Neural cell (in vitro differentiated cells): ENCODE results near the gene MYO5A. TPM values are rescaled to one million over a fixed set of nuclear protein-coding genes. Genes with fewer than 3 reads are reported as not detected.

Source experiments
- H2AFZ ChIP-seq: fragments of 200-600, 300-800 bp; sonication (generic), shearing (Covaris generic); 2 replicates; pipeline ENCODE4 v1.6.0; 2014; ENCODE audit warnings: low read depth, mild to moderate bottlenecking, antibody characterized with exemption, low read length, moderate library complexity
- H3F3A ChIP-seq: fragments of 200-600 bp; shearing (Covaris generic); 2 replicates; pipeline ENCODE4 v1.6.1; 2016; ENCODE audit warnings: mild to moderate bottlenecking, moderate library complexity, mixed read lengths, antibody characterized with exemption, low read length; ENCODE audit not compliant: insufficient read depth, poor library complexity, severe bottlenecking
- H3K27ac ChIP-seq: fragments of 200-600, 300-800 bp; sonication (generic), shearing (Covaris generic); 2 replicates; pipeline ENCODE4 v1.5.1; 2014; ENCODE audit warnings: mild to moderate bottlenecking, low read length, moderate library complexity
- H3K27me3 ChIP-seq: fragments of 300-800, 200-600 bp; sonication (generic), shearing (Covaris generic); 2 replicates; pipeline ENCODE4 v1.6.0; 2014; ENCODE audit warnings: mild to moderate bottlenecking, low read depth, low read length, moderate library complexity; ENCODE audit not compliant: insufficient read depth
- H3K36me3 ChIP-seq: fragments of 300-800, 200-600 bp; sonication (generic), shearing (Covaris generic); 2 replicates; pipeline ENCODE4 v1.5.1; 2014; ENCODE audit warnings: mild to moderate bottlenecking, antibody characterized with exemption, low read length, moderate library complexity; ENCODE audit not compliant: insufficient read depth
- H3K4me2 ChIP-seq: fragments of 300-800, 200-600 bp; sonication (generic), shearing (Covaris generic); 2 replicates; pipeline ENCODE4 v1.6.0; 2014; ENCODE audit warnings: mild to moderate bottlenecking, low read length
- H3K4me3 ChIP-seq: fragments of 300-800, 200-600 bp; sonication (generic), shearing (Covaris generic); 2 replicates; pipeline ENCODE4 v1.5.1; 2014; ENCODE audit warnings: mild to moderate bottlenecking, low read length, moderate library complexity
- H3K79me2 ChIP-seq: fragments of 200-600 bp; shearing (Covaris generic); replicated peaks from 2 replicates; pipeline ENCODE4 v1.6.0; 2014; ENCODE audit warnings: mild to moderate bottlenecking, low read length, moderate library complexity; ENCODE audit not compliant: insufficient read depth
- H3K9ac ChIP-seq: fragments of 300-800, 200-600 bp; sonication (generic), shearing (Covaris generic); 2 replicates; pipeline ENCODE4 v1.6.1; 2016; ENCODE audit warnings: mild to moderate bottlenecking, low read length, mixed read lengths
- H3K9me2 ChIP-seq: fragments of 200-600 bp; shearing (Covaris generic); 2 replicates; pipeline ENCODE4 v1.6.1; 2016; ENCODE audit warnings: mild to moderate bottlenecking, low read length, mixed read lengths; ENCODE audit not compliant: insufficient read depth
- H3K9me3 ChIP-seq: fragments of 200-600, 300-800 bp; sonication (generic), shearing (Covaris generic); 2 replicates; pipeline ENCODE4 v1.6.1; 2016; ENCODE audit warnings: mild to moderate bottlenecking, mixed run types, low read length, moderate library complexity, mixed read lengths
- H4K20me1 ChIP-seq: fragments of 200-600 bp; shearing (Covaris generic); 2 replicates; pipeline ENCODE4 v1.6.1; 2016; ENCODE audit warnings: mild to moderate bottlenecking, mixed run types; ENCODE audit not compliant: insufficient read depth
- EP300 ChIP-seq: fragments of 450-650 bp; conservative IDR thresholded peaks from 2 replicates; pipeline ENCODE4 v1.6.1; 2014; ENCODE audit warnings: antibody characterized with exemption, mild to moderate bottlenecking, moderate library complexity; ENCODE audit not compliant: poor library complexity, severe bottlenecking
- EZH2 ChIP-seq: fragments of 200-600, 300-800 bp; shearing (Covaris generic), sonication (generic); IDR thresholded peaks from 2 replicates; pipeline ENCODE4 v1.6.1; 2014; ENCODE audit warnings: antibody characterized with exemption, low read length, borderline replicate concordance, mild to moderate bottlenecking; ENCODE audit not compliant: insufficient read depth, poor library complexity, severe bottlenecking
- MXI1 ChIP-seq: fragments of 450-650 bp; conservative IDR thresholded peaks from 2 replicates; pipeline ENCODE4 v1.6.1; 2014; ENCODE audit warnings: antibody characterized with exemption, mild to moderate bottlenecking; ENCODE audit not compliant: poor library complexity, severe bottlenecking
- POLR2AphosphoS5 ChIP-seq: IDR thresholded peaks from 2 replicates; pipeline ENCODE4 v1.6.1; 2012
- RAD21 ChIP-seq: fragments of 450-650 bp; conservative IDR thresholded peaks from 2 replicates; pipeline ENCODE4 v1.6.1; 2014; ENCODE audit warnings: antibody characterized with exemption, mild to moderate bottlenecking, moderate library complexity
- SMC3 ChIP-seq: fragments of 450-650 bp; conservative IDR thresholded peaks from 2 replicates; pipeline ENCODE4 v1.6.1; 2014; ENCODE audit warnings: antibody characterized with exemption, mild to moderate bottlenecking, moderate library complexity; ENCODE audit not compliant: poor library complexity
- TAF1 ChIP-seq: IDR thresholded peaks from 2 replicates; pipeline ENCODE4 v1.6.1; 2012; ENCODE audit warnings: low read depth
- polyA plus RNA-seq: library from polyadenylated mRNA; depleted of rRNA; stranded (reverse); fragments of >200 nt; gene quantifications from 2 replicates; pipeline ENCODE4 v1.2.3, GENCODE V29; 2014
- TF ChIP-seq, protein P1 (sequence below): fragments of 450-650 bp; IDR thresholded peaks from 2 replicates; pipeline ENCODE4 v1.5.1; 2014; ENCODE audit warnings: antibody characterized with exemption, mild to moderate bottlenecking, moderate library complexity; ENCODE audit not compliant: poor library complexity, severe bottlenecking
- TF ChIP-seq, protein P2 (sequence below): IDR thresholded peaks from 2 replicates; pipeline ENCODE4 v1.6.1; 2012; ENCODE audit warnings: borderline replicate concordance

MYO5A gene
- polyA plus RNA-seq, 1 donor from 2014 or later: 43.8 TPM

- H4K20me1 ChIP-seq: no peaks in the 10 kb centered on the region
- H3F3A ChIP-seq: no peaks in the 10 kb centered on the region
- H3K4me3 ChIP-seq: no peak overlapping the region
- H3K79me2 ChIP-seq: no peaks in the 10 kb centered on the region
- H3K9me3 ChIP-seq: no peaks in the 10 kb centered on the region
- peaks cover 19% of the 10 kb centered on the region for H3K36me3 ChIP-seq
- H3K27me3 ChIP-seq: no peaks in the 10 kb centered on the region
- H3K4me2 ChIP-seq: no peak overlapping the region
- H2AFZ ChIP-seq: no peak overlapping the region
- TF ChIP-seq POLR2AphosphoS5 (no peak), SMC3 (no peak), MXI1 (no peak)
- H3K27ac ChIP-seq: no peak overlapping the region
- H3K9me2 ChIP-seq: no peaks in the 10 kb centered on the region
- no peak overlapping the region for H3K9ac ChIP-seq
Measured at GRCh38 chr15:52370010-52370409, 158.7 kb downstream of the MYO5A start.

DNA sequence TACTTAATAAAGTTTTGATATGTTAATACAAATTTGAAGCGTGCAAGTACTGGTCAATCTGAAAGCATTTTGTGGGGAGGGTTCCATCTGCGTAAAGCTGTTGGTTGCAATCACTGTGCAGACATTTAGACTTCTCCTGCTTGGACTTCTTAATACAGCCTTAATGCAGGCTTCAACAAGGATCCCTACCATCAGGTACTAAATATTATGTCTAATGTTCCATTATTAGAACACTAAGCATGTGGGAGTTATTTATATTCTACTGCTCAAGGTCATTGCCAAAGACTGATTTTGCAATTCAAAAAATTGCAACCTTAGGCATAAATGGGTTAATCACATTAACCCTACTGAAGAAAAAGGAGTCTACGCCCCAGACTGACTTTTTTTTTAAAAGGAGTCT lies 159.2 kb downstream of the MYO5A start:
- H3K79me2 ChIP-seq: no peaks in the 10 kb centered on the region
- H3F3A ChIP-seq: no peaks in the 10 kb centered on the region
- no peaks in the 10 kb centered on the region for H3K27me3 ChIP-seq
- no peak overlapping the region for H3K27ac ChIP-seq
- H3K4me3 ChIP-seq: no peak overlapping the region
- no peaks in the 10 kb centered on the region for H3K9me3 ChIP-seq
- no peak overlapping the region for H2AFZ ChIP-seq
- H3K36me3 ChIP-seq: peaks cover 17% of the 10 kb centered on the region
- no peak for TF ChIP-seq TAF1
- no peak for TF ChIP-seq MXI1
- no peak for TF ChIP-seq POLR2AphosphoS5
- TF ChIP-seq SMC3: no peak
- TF ChIP-seq, protein P1, sequence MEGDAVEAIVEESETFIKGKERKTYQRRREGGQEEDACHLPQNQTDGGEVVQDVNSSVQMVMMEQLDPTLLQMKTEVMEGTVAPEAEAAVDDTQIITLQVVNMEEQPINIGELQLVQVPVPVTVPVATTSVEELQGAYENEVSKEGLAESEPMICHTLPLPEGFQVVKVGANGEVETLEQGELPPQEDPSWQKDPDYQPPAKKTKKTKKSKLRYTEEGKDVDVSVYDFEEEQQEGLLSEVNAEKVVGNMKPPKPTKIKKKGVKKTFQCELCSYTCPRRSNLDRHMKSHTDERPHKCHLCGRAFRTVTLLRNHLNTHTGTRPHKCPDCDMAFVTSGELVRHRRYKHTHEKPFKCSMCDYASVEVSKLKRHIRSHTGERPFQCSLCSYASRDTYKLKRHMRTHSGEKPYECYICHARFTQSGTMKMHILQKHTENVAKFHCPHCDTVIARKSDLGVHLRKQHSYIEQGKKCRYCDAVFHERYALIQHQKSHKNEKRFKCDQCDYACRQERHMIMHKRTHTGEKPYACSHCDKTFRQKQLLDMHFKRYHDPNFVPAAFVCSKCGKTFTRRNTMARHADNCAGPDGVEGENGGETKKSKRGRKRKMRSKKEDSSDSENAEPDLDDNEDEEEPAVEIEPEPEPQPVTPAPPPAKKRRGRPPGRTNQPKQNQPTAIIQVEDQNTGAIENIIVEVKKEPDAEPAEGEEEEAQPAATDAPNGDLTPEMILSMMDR: no peak
- TF ChIP-seq, protein P2, sequence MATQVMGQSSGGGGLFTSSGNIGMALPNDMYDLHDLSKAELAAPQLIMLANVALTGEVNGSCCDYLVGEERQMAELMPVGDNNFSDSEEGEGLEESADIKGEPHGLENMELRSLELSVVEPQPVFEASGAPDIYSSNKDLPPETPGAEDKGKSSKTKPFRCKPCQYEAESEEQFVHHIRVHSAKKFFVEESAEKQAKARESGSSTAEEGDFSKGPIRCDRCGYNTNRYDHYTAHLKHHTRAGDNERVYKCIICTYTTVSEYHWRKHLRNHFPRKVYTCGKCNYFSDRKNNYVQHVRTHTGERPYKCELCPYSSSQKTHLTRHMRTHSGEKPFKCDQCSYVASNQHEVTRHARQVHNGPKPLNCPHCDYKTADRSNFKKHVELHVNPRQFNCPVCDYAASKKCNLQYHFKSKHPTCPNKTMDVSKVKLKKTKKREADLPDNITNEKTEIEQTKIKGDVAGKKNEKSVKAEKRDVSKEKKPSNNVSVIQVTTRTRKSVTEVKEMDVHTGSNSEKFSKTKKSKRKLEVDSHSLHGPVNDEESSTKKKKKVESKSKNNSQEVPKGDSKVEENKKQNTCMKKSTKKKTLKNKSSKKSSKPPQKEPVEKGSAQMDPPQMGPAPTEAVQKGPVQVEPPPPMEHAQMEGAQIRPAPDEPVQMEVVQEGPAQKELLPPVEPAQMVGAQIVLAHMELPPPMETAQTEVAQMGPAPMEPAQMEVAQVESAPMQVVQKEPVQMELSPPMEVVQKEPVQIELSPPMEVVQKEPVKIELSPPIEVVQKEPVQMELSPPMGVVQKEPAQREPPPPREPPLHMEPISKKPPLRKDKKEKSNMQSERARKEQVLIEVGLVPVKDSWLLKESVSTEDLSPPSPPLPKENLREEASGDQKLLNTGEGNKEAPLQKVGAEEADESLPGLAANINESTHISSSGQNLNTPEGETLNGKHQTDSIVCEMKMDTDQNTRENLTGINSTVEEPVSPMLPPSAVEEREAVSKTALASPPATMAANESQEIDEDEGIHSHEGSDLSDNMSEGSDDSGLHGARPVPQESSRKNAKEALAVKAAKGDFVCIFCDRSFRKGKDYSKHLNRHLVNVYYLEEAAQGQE: no peak
- no peak for TF ChIP-seq EZH2
- no peak for TF ChIP-seq EP300
- no peak for TF ChIP-seq RAD21
- no peaks in the 10 kb centered on the region for H3K9me2 ChIP-seq
- H3K4me2 ChIP-seq: no peak overlapping the region
- no peaks in the 10 kb centered on the region for H4K20me1 ChIP-seq
- H3K9ac ChIP-seq: no peak overlapping the region

- Histone ChIP-seq H3K4me2 (no peak overlapping the region), H3K36me3 (peaks cover 16% of the 10 kb centered on the region)
Measured at GRCh38 chr15:52369030-52369429, 159.7 kb downstream of the MYO5A start.

More at GRCh38 chr15:52369030-52369429, 159.7 kb downstream of the MYO5A start:
- Histone ChIP-seq H3K79me2 (no peaks in the 10 kb centered on the region), H3K27ac (no peak overlapping the region), H3K27me3 (no peaks in the 10 kb centered on the region), H4K20me1 (no peaks in the 10 kb centered on the region), H3K9ac (no peak overlapping the region), H3F3A (no peaks in the 10 kb centered on the region), H3K4me3 (no peak overlapping the region), H3K9me3 (no peaks in the 10 kb centered on the region), H3K9me2 (no peaks in the 10 kb centered on the region), H2AFZ (no peak overlapping the region)
- TF ChIP-seq SMC3: no peak
- TF ChIP-seq POLR2AphosphoS5: no peak
- no peak for TF ChIP-seq EZH2
